Naive thymus-derived CD4-positive, alpha-beta T cell (primary cell): ENCODE measurements around the gene RANBP1. TPM values are rescaled to one million over a fixed set of nuclear protein-coding genes. Genes with fewer than 3 reads are reported as not detected.

Experiments used
- ATAC-seq: fragments of 150-1000 bp; cut with Tn5 transposase; 2 replicates; pipeline ENCODE4 v1.10.0; 2021; ENCODE audit warnings: mild to moderate bottlenecking, moderate library complexity
- CTCF ChIA-PET: fragments of 350-600 bp; sonication (Branson Sonifier 250); formaldehyde crosslinking; loops from one replicate; lab custom pipeline; 2021; ENCODE audit warnings: antibody characterized with exemption; lab: Charles Lee
- POLR2A ChIA-PET: fragments of 350-600 bp; sonication (Branson Sonifier 250); formaldehyde crosslinking; loops from one replicate; lab custom pipeline; 2021; ENCODE audit warnings: antibody characterized with exemption, inconsistent platforms; lab: Charles Lee
- DNase-seq, 9 donors: peaks; one replicate each; pipeline versions ENCODE4 v3.0.0 to v3.0.0-alpha.2; 2020 to 2022; ENCODE audit warnings: mixed read lengths in 1 of 9
- H3K27ac ChIP-seq: one replicate; pipeline ENCODE4 v1.7.0; 2013; ENCODE audit warnings: mild to moderate bottlenecking, low read depth, low read length, moderate library complexity
- H3K27me3 ChIP-seq, 2 donors: one replicate each; pipeline ENCODE4 v1.7.0; 2013; ENCODE audit warnings: low read length in 2 of 2, mild to moderate bottlenecking in 2 of 2, moderate library complexity in 2 of 2; ENCODE audit not compliant: control insufficient read depth in 2 of 2, insufficient read depth in 2 of 2
- H3K36me3 ChIP-seq, 3 experiments: 1 replicate in 2 of 3; 2 replicates in 1 of 3; pipeline ENCODE4 v1.7.0; 2013; ENCODE audit warnings: low read length in 3 of 3, mild to moderate bottlenecking in 3 of 3, moderate library complexity in 1 of 3; ENCODE audit not compliant: insufficient read depth in 3 of 3, control insufficient read depth in 2 of 3
- H3K4me1 ChIP-seq, 2 donors: one replicate each; pipeline ENCODE4 v1.7.0; 2013; ENCODE audit warnings: low read length in 2 of 2, mild to moderate bottlenecking in 2 of 2, moderate library complexity in 1 of 2; ENCODE audit not compliant: control insufficient read depth in 2 of 2, insufficient read depth in 2 of 2
- H3K4me3 ChIP-seq: 2 replicates; pipeline ENCODE4 v1.7.0; 2013; ENCODE audit warnings: mild to moderate bottlenecking, low read length
- H3K9me3 ChIP-seq, 3 experiments: 1 replicate in 2 of 3; 2 replicates in 1 of 3; pipeline ENCODE4 v1.7.0; 2013; ENCODE audit warnings: low read length in 3 of 3; ENCODE audit not compliant: control insufficient read depth in 2 of 3
- H3K27ac Mint-ChIP-seq, 9 donors: one replicate each; pipeline ENCODE4 v1.8.0; 2020 to 2022; ENCODE audit warnings: mixed read lengths in 9 of 9, mild to moderate bottlenecking in 8 of 9, moderate library complexity in 5 of 9, inconsistent platforms in 2 of 9
- H3K27me3 Mint-ChIP-seq, 5 donors: one replicate each; pipeline ENCODE4 v1.8.0; 2021 to 2022; ENCODE audit warnings: mixed read lengths in 5 of 5, mild to moderate bottlenecking in 1 of 5
- H3K36me3 Mint-ChIP-seq, 5 donors: one replicate each; pipeline ENCODE4 v1.8.0; 2020 to 2022; ENCODE audit warnings: mixed read lengths in 5 of 5, mild to moderate bottlenecking in 3 of 5, inconsistent platforms in 1 of 5
- H3K4me1 Mint-ChIP-seq, 7 donors: one replicate each; pipeline ENCODE4 v1.8.0; 2020 to 2022; ENCODE audit warnings: mixed read lengths in 7 of 7, mild to moderate bottlenecking in 3 of 7, inconsistent platforms in 1 of 7
- H3K4me3 Mint-ChIP-seq, 10 donors: one replicate each; pipeline ENCODE4 v1.8.0; 2020 to 2022; ENCODE audit warnings: mild to moderate bottlenecking in 10 of 10, mixed read lengths in 10 of 10, moderate library complexity in 6 of 10, inconsistent platforms in 2 of 10
- H3K9me3 Mint-ChIP-seq, 11 donors: one replicate each; pipeline ENCODE4 v1.8.0; 2020 to 2022; ENCODE audit warnings: mixed read lengths in 11 of 11, mild to moderate bottlenecking in 4 of 11, inconsistent platforms in 1 of 11, moderate library complexity in 1 of 11
- intact Hi-C, 2 donors: fragments of 100-400 bp; cut with micrococcal nuclease; formaldehyde crosslinking; loops; one replicate each; pipeline ENCODE4 v1.15.1; 2023
- polyA plus RNA-seq, 2 donors: library from polyadenylated mRNA; unstranded; fragments of 300-500 nt; fragmentation: Illumina TruSeq; gene quantifications; one replicate each; pipeline ENCODE4 v1.2.3, GENCODE V29; 2021
- total RNA-seq, 6 experiments: library from RNA in 5 of 6; stranded (reverse) in 5 of 6; gene quantifications; 1 replicate in 5 of 6; 2 replicates in 1 of 6; pipeline ENCODE4 v1.2.3 and lab custom pipeline; 2021 to 2026

RANBP1 gene
- total and polyA plus RNA-seq, 7 experiments from 2014 or later: 50.4 to 224 (median 75.5) TPM

DNA sequence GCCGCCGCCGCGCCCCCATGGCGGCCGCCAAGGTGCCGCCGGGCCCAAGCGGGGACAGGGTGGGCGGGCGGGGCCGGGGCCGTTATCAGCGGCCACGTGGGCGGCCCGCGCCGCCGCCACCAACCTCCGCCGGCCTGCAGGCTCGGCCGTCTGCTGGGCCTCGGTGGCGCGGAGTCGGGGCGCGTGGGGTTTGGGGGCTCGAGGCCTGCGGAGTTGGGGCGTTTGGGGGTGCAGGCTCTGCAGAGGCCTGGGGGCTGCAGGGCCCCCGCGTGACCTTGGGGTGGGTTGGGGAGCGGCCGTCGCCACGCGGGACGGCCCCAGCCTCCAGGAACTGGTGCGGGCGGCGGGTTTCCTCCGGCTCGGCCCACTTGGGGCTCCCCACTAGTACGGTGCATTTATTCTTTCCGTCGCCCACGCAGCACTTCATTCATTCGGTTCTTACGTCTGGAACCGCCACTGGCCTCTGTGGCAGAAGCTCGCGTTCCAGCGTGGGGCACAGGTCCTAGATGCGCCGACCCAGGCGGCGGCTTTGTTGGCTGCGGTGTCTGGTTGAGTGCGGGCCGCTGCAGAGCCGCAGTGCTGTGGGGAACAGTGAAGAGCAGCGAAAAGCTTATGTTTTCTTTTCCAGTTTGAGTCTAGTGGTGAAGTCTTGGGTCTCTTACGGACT lies 1.9 kb downstream of the RANBP1 start:
- Mint-ChIP-seq H3K27me3 (peaks cover 0 to 2% (median 0%) of the 10 kb centered on the region in 5 donors), H3K27ac (peak overlapping the region; percentile 80 to 95 (median 85)), H3K4me3 (peak overlapping the region; percentile 72 to 92 (median 88)), H3K9me3 (no peaks in the 10 kb centered on the region), H3K4me1 (peaks cover 20 to 49% (median 38%) of the 10 kb centered on the region in 7 donors), H3K36me3 (peaks cover 0 to 23% (median 0%) of the 10 kb centered on the region in 5 donors)
- Histone ChIP-seq H3K36me3 (peaks cover 12 to 68% (median 17%) of the 10 kb centered on the region in 3 experiments), H3K27ac (peak overlapping the region; percentile 96), H3K9me3 (no peaks in the 10 kb centered on the region), H3K4me1 (peaks cover 23% of the 10 kb centered on the region in 2 donors), H3K27me3 (no peaks in the 10 kb centered on the region), H3K4me3 (peak overlapping the region; percentile 41)
- ChIA-PET POLR2A (interaction anchor here (0.7 to 4.2 kb wide), 6 partner anchors 11 to 638 kb away, joined by 3 to 29 read pairs (median 6); partner anchors contain the start of genes CDC45, COMT, TANGO2 and TXNRD2), CTCF (no interaction called here)
- intact Hi-C loops: loop anchor here (1.0 to 10.0 kb wide), 18 partner anchors 14 to 973 kb away; partner anchors contain the start of genes DGCR8 (in 2 of the 2), MED15 (in 2 of the 2), ZDHHC8 (in 2 of the 2) and ARVCF (in 1 of the 2)
- peak; percentile 15 for ATAC-seq
- peak in 7 of 9 donors; percentile 42 to 83 (median 50) for DNase-seq

DNA sequence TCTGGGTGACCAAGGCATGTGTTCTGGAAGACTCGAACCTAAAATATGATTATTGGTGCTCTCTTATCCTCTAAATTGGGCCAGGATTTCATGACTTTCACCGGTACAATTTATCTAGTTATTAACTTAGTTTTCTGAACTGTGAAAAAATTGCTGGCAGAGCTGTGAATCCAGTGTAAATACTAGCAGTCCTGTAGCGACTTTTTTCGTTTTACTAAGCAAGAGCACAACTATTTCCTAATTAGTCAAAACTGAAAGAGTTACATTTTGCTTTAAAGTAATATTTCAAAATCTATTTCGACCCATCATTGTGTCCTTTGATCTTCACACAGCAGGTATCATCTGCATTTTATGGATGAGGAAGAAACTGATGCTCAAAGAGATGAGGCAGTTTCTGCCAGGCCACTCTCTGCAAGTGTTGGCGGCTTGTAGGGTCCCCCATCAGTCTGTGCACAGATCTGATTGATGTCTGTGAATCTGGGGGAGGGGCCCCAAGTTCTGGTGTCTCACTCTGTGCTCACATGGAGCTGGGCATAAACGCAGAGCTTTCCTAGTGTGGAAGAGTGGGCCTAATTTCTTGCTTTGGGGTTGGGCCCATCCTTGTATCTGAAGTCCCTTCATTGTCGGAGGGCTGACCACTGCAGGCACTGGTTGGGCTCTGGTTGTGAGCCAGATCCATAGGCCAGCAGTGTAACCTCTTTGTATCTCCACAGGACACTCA lies 2.6 kb downstream of the RANBP1 start:
- intact Hi-C loops: loop anchor here (5.0 to 10.0 kb wide), 3 partner anchors 89 to 974 kb away; partner anchors contain the start of gene ESS2 (in 1 of the 2)
- ATAC-seq (no peak), DNase-seq (no peak)
- Mint-ChIP-seq H3K27me3 (peaks cover 0 to 2% (median 0%) of the 10 kb centered on the region in 5 donors), H3K4me3 (peak overlapping the region; percentile 72 to 92 (median 86)), H3K36me3 (peaks cover 0 to 23% (median 0%) of the 10 kb centered on the region in 5 donors), H3K9me3 (no peaks in the 10 kb centered on the region), H3K27ac (peak overlapping the region in 8 of 9 donors; percentile 41 to 91 (median 84)), H3K4me1 (peaks cover 21 to 49% (median 38%) of the 10 kb centered on the region in 7 donors)
- peak overlapping the region; percentile 96 for H3K27ac ChIP-seq
- H3K27me3 ChIP-seq: no peaks in the 10 kb centered on the region
- ChIA-PET POLR2A (interaction anchor here (1.8 to 4.2 kb wide), 3 partner anchors 12 to 97 kb away, joined by 7 to 29 read pairs (median 10); partner anchors contain the start of genes TANGO2 and ZDHHC8), CTCF (interaction anchor here (0.6 kb wide), 1 partner anchor 377 kb away, joined by 3 read pairs; no protein-coding TSS in a partner anchor)
- no peaks in the 10 kb centered on the region for H3K9me3 ChIP-seq
- H3K4me3 ChIP-seq: peak overlapping the region; percentile 41
- H3K4me1 ChIP-seq: peaks cover 23% of the 10 kb centered on the region in 2 donors
- peaks cover 12 to 68% (median 17%) of the 10 kb centered on the region in 3 experiments for H3K36me3 ChIP-seq

DNA sequence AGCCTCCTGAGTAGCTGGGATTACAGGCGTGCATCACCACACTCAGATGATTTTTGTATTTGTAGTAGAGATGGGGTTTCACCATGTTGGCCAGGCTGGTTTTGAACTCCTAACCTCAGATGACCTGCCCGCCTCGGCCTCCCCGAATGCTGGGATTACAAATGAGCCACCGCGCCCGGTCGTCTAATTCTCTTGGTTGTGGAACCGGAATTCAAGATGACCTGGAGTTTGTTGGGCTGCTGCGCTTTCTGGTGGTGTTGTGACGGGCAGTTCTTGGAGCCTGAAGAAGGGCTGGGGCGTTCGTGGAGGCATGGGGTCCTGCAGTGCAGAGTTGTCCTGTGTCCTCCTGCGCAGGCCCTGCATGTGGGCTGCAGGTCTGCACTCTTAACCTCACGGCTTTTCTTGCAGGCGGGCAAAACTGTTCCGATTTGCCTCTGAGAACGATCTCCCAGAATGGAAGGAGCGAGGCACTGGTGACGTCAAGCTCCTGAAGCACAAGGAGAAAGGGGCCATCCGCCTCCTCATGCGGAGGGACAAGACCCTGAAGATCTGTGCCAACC lies 6.0 kb downstream of the RANBP1 start:
- no peaks in the 10 kb centered on the region for H3K9me3 ChIP-seq
- H3K27ac Mint-ChIP-seq: peak overlapping the region in 3 of 9 donors; percentile 43 to 69 (median 59)
- no peak for DNase-seq

DNA sequence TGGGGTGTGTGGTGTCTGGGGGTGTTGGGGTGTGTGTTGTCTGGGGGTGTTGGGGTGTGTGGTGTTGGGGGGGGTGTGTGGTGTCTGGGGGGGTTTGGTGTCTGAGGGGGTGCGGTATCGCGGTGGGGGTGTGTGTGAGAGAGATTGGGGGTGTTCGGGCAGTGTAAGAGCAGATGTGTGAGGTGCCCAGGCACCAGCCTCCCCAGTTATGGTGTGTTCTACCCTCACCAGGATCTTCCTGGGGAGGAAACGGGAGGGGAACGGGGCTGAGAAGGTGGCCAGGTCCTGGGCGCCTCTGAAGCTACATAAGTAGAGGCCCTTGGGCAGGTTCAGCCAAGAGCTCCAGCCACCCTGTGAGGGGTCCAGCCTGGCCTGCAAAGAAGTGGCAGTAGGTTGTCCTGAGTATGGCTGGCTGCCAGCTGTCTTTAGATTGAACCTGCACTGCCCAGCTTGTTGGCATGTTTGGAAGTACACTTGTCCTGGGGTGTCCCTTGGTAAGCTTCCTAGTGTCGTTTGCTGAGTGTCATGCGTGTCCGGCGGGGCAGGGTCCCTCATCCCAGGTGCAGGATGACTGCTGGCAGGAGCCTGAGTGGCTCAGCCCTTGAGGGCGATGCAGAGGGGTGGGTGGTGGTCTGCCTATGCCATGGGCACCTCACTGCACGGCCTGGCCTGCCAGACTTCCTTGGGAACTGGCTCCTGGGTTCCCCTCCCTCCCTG lies 7.6 kb downstream of the RANBP1 start:
- Histone ChIP-seq H3K4me3 (no peak overlapping the region), H3K27ac (no peak overlapping the region), H3K9me3 (no peaks in the 10 kb centered on the region), H3K36me3 (peaks cover 12 to 77% (median 16%) of the 10 kb centered on the region in 3 experiments), H3K4me1 (peaks cover 7 to 8% of the 10 kb centered on the region in 2 donors), H3K27me3 (no peaks in the 10 kb centered on the region)
- Mint-ChIP-seq H3K27ac (peak overlapping the region in 1 of 9 donors; percentile 32), H3K27me3 (no peaks in the 10 kb centered on the region), H3K4me3 (no peak overlapping the region), H3K4me1 (peaks cover 11 to 32% (median 17%) of the 10 kb centered on the region in 7 donors), H3K9me3 (peaks cover 0 to 2% (median 0%) of the 10 kb centered on the region in 11 donors), H3K36me3 (peaks cover 0 to 14% (median 5%) of the 10 kb centered on the region in 5 donors)
- CTCF ChIA-PET: no interaction called here
- DNase-seq (no peak), ATAC-seq (no peak)
- intact Hi-C loops: no loop called here
- POLR2A ChIA-PET: no interaction called here

More for the DNA sequence above, 6.0 kb downstream of the RANBP1 start:
- H3K4me1 Mint-ChIP-seq: peaks cover 13 to 38% (median 24%) of the 10 kb centered on the region in 7 donors
- intact Hi-C loops: no loop called here
- Histone ChIP-seq H3K4me1 (peaks cover 10 to 15% of the 10 kb centered on the region in 2 donors), H3K36me3 (peaks cover 12 to 77% (median 16%) of the 10 kb centered on the region in 3 experiments), H3K27me3 (no peaks in the 10 kb centered on the region), H3K27ac (no peak overlapping the region), H3K4me3 (no peak overlapping the region)
- ATAC-seq: no peak
- no peaks in the 10 kb centered on the region for H3K9me3 Mint-ChIP-seq
- peaks cover 0 to 2% (median 0%) of the 10 kb centered on the region in 5 donors for H3K27me3 Mint-ChIP-seq
- H3K36me3 Mint-ChIP-seq: peaks cover 0 to 16% (median 5%) of the 10 kb centered on the region in 5 donors
- H3K4me3 Mint-ChIP-seq: peak overlapping the region in 1 of 10 donors; percentile 12
- ChIA-PET CTCF (no interaction called here), POLR2A (no interaction called here)

DNA sequence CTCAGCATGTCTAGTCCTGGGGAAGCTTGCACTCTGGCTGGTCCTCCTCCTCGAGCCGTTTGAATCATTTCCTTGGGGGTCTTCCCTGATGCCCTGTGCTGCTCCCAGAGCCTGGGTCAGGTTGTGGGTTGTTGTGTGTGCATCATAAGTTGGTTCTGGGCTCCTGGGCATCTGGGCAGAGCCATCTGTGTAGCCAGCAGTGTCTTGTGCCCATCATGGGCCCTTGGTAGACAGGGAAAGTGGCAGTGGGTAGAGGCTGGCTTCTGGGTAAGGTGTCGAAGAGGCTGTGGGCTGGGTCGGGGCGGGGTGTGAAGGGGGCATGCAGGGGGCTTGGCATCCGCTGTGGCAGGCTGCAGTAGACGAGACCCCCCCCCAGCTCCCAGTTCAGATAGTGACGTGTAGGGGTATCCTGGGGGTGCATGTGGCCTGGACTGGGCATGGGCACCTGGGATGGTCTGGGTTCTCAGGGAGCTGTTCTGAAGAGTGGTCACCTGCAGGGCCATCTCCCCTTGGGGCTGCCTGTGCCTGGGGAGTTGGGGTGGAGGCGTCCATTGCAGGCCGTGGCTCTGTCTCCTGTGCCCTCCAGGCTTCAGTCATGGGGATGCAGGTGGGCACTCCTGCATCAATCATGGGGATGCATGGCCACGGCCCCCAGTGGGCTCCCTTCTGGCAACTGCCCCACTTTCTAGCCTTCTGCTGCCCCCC lies 8.3 kb downstream of the RANBP1 start:
- POLR2A ChIA-PET: no interaction called here

More for the DNA sequence above, 8.3 kb downstream of the RANBP1 start:
- Histone ChIP-seq H3K4me3 (no peak overlapping the region), H3K36me3 (peaks cover 9 to 73% (median 16%) of the 10 kb centered on the region in 3 experiments), H3K27me3 (no peaks in the 10 kb centered on the region), H3K4me1 (peaks cover 0 to 5% of the 10 kb centered on the region in 2 donors), H3K27ac (no peak overlapping the region), H3K9me3 (no peaks in the 10 kb centered on the region)
- intact Hi-C loops: no loop called here
- Mint-ChIP-seq H3K36me3 (peaks cover 0 to 10% (median 5%) of the 10 kb centered on the region in 5 donors), H3K4me3 (no peak overlapping the region), H3K27ac (peak overlapping the region in 3 of 9 donors; percentile 28 to 46 (median 32)), H3K4me1 (peaks cover 6 to 27% (median 14%) of the 10 kb centered on the region in 7 donors), H3K27me3 (no peaks in the 10 kb centered on the region), H3K9me3 (peaks cover 0 to 2% (median 0%) of the 10 kb centered on the region in 11 donors)
- CTCF ChIA-PET: no interaction called here
- ATAC-seq (no peak), DNase-seq (no peak)
